Stimulated activated CD4-positive, alpha-beta T cell treated with anti-CD3 and anti-CD28 coated beads, Interleukin-1b, Interleukin-23, amount 100 ng/mL, for 24 hours (primary cell): ENCODE measurements around the gene RAC3.

Experiments used
- DNase-seq, 4 experiments: peaks; one replicate each; pipeline ENCODE4 v3.0.0-alpha.2; 2020; ENCODE audit warnings: low read depth in 4 of 4, low spot score in 1 of 4

RAC3 gene

GRCh38 chr17:82031303-82031884 lies at the start of gene RAC3:
RAC3 (plus strand) TSS chr17:82031678; CDS start chr17:82031762, 84 bp downstream.
- DNase-seq = no peak

GRCh38 chr17:81983011-81983638 lies 48.4 kb upstream of the RAC3 start:
- no peak for DNase-seq

GRCh38 chr17:81983639-81984373 lies 47.7 kb upstream of the RAC3 start:
- DNase-seq = no peak

GRCh38 chr17:81984773-81985410 lies 46.6 kb upstream of the RAC3 start:
- no peak for DNase-seq

- no peak for DNase-seq
These were observed 44.9 kb upstream of the RAC3 start for GRCh38 chr17:81986606-81987005.

- DNase-seq = no peak
These were observed 44.2 kb upstream of the RAC3 start for GRCh38 chr17:81987161-81987770.

- no peak for DNase-seq
These were observed 40.4 kb upstream of the RAC3 start for GRCh38 chr17:81990836-81991683.

GRCh38 chr17:81991684-81992305 lies 39.7 kb upstream of the RAC3 start:
- no peak for DNase-seq

- no peak for DNase-seq
These were observed 39.0 kb upstream of the RAC3 start for GRCh38 chr17:81992306-81993102.

- DNase-seq = no peak
These were observed 37.5 kb upstream of the RAC3 start for GRCh38 chr17:81993729-81994592.

- DNase-seq = no peak
These were observed 36.6 kb upstream of the RAC3 start for GRCh38 chr17:81994593-81995462.

- no peak for DNase-seq
These were observed 35.8 kb upstream of the RAC3 start for GRCh38 chr17:81995463-81996231.

GRCh38 chr17:81996232-81996756 lies 35.2 kb upstream of the RAC3 start:
- DNase-seq = no peak

- DNase-seq = no peak
These were observed 34.6 kb upstream of the RAC3 start for GRCh38 chr17:81996757-81997441.

- DNase-seq = no peak
These were observed 33.3 kb upstream of the RAC3 start for GRCh38 chr17:81998212-81998611.
